HepG2 (cell line): ENCODE results near the gene RPS5. TPM values are rescaled to one million over a fixed set of nuclear protein-coding genes. Genes with fewer than 3 reads are reported as not detected.

Source experiments
- E2F1 ChIP-seq: sonication (generic); formaldehyde crosslinking; IDR thresholded peaks from 2 replicates; pipeline ENCODE4 v1.5.0; 2020; ENCODE audit warnings: missing genetic modification reagents
- ELF3 ChIP-seq: IDR thresholded peaks from 2 replicates; pipeline ENCODE4 v1.6.1; 2016; ENCODE audit warnings: missing genetic modification reagents, missing compliant biosample characterization
- HNF4G ChIP-seq, 2 experiments: sonication (generic) in 1 of 2; formaldehyde crosslinking in 1 of 2; IDR thresholded peaks; 2 replicates each; pipeline versions ENCODE4 v1.4.0 to v1.6.1; 2011 to 2020; ENCODE audit warnings: borderline replicate concordance in 2 of 2, low read depth in 2 of 2, mild to moderate bottlenecking in 2 of 2, low read length in 1 of 2, missing genetic modification reagents in 1 of 2, moderate library complexity in 1 of 2
- MYNN ChIP-seq: sonication (generic); formaldehyde crosslinking; IDR thresholded peaks from 2 replicates; pipeline ENCODE4 v1.4.0; 2020; ENCODE audit warnings: mild to moderate bottlenecking, low read depth, missing genetic modification reagents
- NCOA5 ChIP-seq: sonication (generic); formaldehyde crosslinking; IDR thresholded peaks from 2 replicates; pipeline ENCODE4 v1.4.0; 2020; ENCODE audit warnings: missing genetic modification reagents
- NCOR1 ChIP-seq: fragments of 200-600 bp; sonication (generic); IDR thresholded peaks from 2 replicates; pipeline ENCODE4 v1.7.0; 2017; ENCODE audit warnings: antibody characterized with exemption, low read length, borderline replicate concordance
- POLR2AphosphoS5 ChIP-seq: IDR thresholded peaks from 2 replicates; pipeline ENCODE4 v1.6.1; 2012; ENCODE audit warnings: low read depth, low read length
- RAD21 ChIP-seq: fragments of 450-650 bp; formaldehyde crosslinking; IDR thresholded peaks from 2 replicates; pipeline ENCODE4 v1.5.0; 2020; ENCODE audit warnings: mild to moderate bottlenecking
- REST ChIP-seq, 2 experiments: IDR thresholded peaks; 2 replicates each; pipeline ENCODE4 v1.6.1; 2011 to 2012; ENCODE audit warnings: low read length in 2 of 2, borderline replicate concordance in 1 of 2, low read depth in 1 of 2, mild to moderate bottlenecking in 1 of 2, moderate library complexity in 1 of 2
- RFXAP ChIP-seq: sonication (generic); formaldehyde crosslinking; IDR thresholded peaks from 2 replicates; pipeline ENCODE4 v1.4.0; 2020; ENCODE audit warnings: missing genetic modification reagents, borderline replicate concordance
- SIX1 ChIP-seq: sonication (generic); formaldehyde crosslinking; IDR thresholded peaks from 2 replicates; pipeline ENCODE4 v1.4.0; 2020; ENCODE audit warnings: missing genetic modification reagents, borderline replicate concordance
- SMAD9 ChIP-seq: sonication (generic); formaldehyde crosslinking; IDR thresholded peaks from 2 replicates; pipeline ENCODE4 v1.5.1; 2020; ENCODE audit warnings: mild to moderate bottlenecking, missing genetic modification reagents
- TAF1 ChIP-seq: sonication (generic); formaldehyde crosslinking; IDR thresholded peaks from 2 replicates; pipeline ENCODE4 v1.4.0; 2020; ENCODE audit warnings: missing genetic modification reagents
- TBP ChIP-seq: sonication (generic); formaldehyde crosslinking; IDR thresholded peaks from 2 replicates; pipeline ENCODE4 v1.5.0; 2020; ENCODE audit warnings: missing genetic modification reagents
- TRIM22 ChIP-seq: fragments of 450-650 bp; IDR thresholded peaks from 2 replicates; pipeline ENCODE4 v1.6.1; 2017
- ZBTB42 ChIP-seq: sonication (generic); formaldehyde crosslinking; IDR thresholded peaks from 2 replicates; pipeline ENCODE4 v1.5.0; 2020; ENCODE audit warnings: mild to moderate bottlenecking, missing genetic modification reagents
- ZBTB7A ChIP-seq: sonication (generic); formaldehyde crosslinking; IDR thresholded peaks from 2 replicates; pipeline ENCODE4 v1.8.0; 2022; ENCODE audit warnings: mild to moderate bottlenecking, missing genetic modification reagents
- ZMYM4 ChIP-seq: sonication (generic); formaldehyde crosslinking; IDR thresholded peaks from 2 replicates; pipeline ENCODE4 v1.8.1; 2023; ENCODE audit warnings: mild to moderate bottlenecking, missing genetic modification reagents
- ZNF264 ChIP-seq: sonication (generic); formaldehyde crosslinking; IDR thresholded peaks from 2 replicates; pipeline ENCODE4 v1.4.0; 2020; ENCODE audit warnings: missing genetic modification reagents
- polyA plus RNA-seq, 8 experiments: library from polyadenylated mRNA; depleted of rRNA in 3 of 8; stranded (reverse) in 7 of 8; unstranded in 1 of 8; fragments of >200 nt; fragmentation: Illumina TruSeq in 4 of 8; extraction: Trizol in 4 of 8; gene quantifications; 2 replicates each; pipeline versions ENCODE4 v1.2.1 to v1.2.3, GENCODE V29; 2011 to 2016; ENCODE audit warnings: low read depth in 4 of 8, missing spikeins in 1 of 8, mixed read lengths in 1 of 8; ENCODE audit not compliant: insufficient read depth in 1 of 8
- total RNA-seq, 5 experiments: library from RNA; depleted of rRNA; stranded (reverse); fragments of >200 nt; fragmentation: Illumina TruSeq; extraction: Trizol; gene quantifications; 2 replicates each; pipeline ENCODE4 v1.2.3, GENCODE V29; 2016; ENCODE audit warnings: low read depth in 1 of 5
- TF ChIP-seq, protein P1 (sequence below): sonication (generic); formaldehyde crosslinking; IDR thresholded peaks from 2 replicates; pipeline ENCODE4 v1.8.0; 2022; ENCODE audit warnings: mild to moderate bottlenecking, missing genetic modification reagents, borderline replicate concordance
- TF ChIP-seq, protein P2 (sequence below): sonication (generic); formaldehyde crosslinking; IDR thresholded peaks from 2 replicates; pipeline ENCODE4 v1.4.0; 2020; ENCODE audit warnings: missing genetic modification reagents

Gene RPS5
- total and polyA plus RNA-seq, 2 of the 13 experiments (the other 11 are each of a cell fraction or from before 2014, with no cell fraction given), result 1,544 to 4,408 TPM

- TF ChIP-seq TRIM22 (no peak), MYNN (CRISPR knock-in tag) (0 out of 2 replicates have a peak, but pooled peaks have one; percentile 57), ZBTB7A (CRISPR knock-in tag) (peak; percentile 58), SIX1 (0 out of 2 replicates have a peak, but pooled peaks have one; percentile 3), TAF1 (peak; percentile 94), POLR2AphosphoS5 (peak; percentile 90), ZBTB42 (CRISPR knock-in tag) (no peak), REST (IDR thresholded peaks at IDR 0.05; ENCODE audit: borderline replicate concordance in 1 of 2, low read depth in 1 of 2, low read length in 2 of 2) (no peak; a peak in 1 of 4 replicates), ZMYM4 (CRISPR knock-in tag) (peak; percentile 46), ELF3 (peak; percentile 55), ZNF264 (CRISPR knock-in tag) (no peak), RAD21 (no peak; the same call in none of the 2 replicates), HNF4G (IDR thresholded peaks at IDR 0.05; ENCODE audit: borderline replicate concordance, low read depth, low read length) (no peak), HNF4G (CRISPR knock-in tag; IDR thresholded peaks at IDR 0.05; ENCODE audit: borderline replicate concordance, low read depth) (no peak), SMAD9 (CRISPR knock-in tag) (no peak), TBP (CRISPR knock-in tag) (no peak), NCOR1 (no peak), RFXAP (peak; percentile 16), NCOA5 (CRISPR knock-in tag) (no peak), E2F1 (peak; percentile 60; the same call in 1 of the 2 replicates)
- TF ChIP-seq, protein P1, sequence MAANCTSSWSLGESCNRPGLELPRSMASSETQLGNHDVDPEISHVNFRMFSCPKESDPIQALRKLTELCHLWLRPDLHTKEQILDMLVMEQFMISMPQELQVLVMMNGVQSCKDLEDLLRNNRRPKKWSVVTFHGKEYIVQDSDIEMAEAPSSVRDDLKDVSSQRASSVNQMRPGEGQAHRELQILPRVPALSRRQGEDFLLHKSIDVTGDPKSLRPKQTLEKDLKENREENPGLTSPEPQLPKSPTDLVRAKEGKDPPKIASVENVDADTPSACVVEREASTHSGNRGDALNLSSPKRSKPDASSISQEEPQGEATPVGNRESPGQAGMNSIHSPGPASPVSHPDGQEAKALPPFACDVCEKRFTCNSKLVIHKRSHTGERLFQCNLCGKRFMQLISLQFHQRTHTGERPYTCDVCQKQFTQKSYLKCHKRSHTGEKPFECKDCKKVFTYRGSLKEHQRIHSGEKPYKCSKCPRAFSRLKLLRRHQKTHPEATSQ (CRISPR knock-in tag), result no peak; the same call in 1 of the 2 replicates
- TF ChIP-seq, protein P2, sequence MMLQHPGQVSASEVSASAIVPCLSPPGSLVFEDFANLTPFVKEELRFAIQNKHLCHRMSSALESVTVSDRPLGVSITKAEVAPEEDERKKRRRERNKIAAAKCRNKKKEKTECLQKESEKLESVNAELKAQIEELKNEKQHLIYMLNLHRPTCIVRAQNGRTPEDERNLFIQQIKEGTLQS, result 0 out of 2 replicates have a peak, but pooled peaks have one; percentile 24
Measured at GRCh38 chr19:58386576-58387337, at the start of gene RPS5 (continued).
